Measurements from ENCODE around the gene STK32B.

The STK32B gene

DNA sequence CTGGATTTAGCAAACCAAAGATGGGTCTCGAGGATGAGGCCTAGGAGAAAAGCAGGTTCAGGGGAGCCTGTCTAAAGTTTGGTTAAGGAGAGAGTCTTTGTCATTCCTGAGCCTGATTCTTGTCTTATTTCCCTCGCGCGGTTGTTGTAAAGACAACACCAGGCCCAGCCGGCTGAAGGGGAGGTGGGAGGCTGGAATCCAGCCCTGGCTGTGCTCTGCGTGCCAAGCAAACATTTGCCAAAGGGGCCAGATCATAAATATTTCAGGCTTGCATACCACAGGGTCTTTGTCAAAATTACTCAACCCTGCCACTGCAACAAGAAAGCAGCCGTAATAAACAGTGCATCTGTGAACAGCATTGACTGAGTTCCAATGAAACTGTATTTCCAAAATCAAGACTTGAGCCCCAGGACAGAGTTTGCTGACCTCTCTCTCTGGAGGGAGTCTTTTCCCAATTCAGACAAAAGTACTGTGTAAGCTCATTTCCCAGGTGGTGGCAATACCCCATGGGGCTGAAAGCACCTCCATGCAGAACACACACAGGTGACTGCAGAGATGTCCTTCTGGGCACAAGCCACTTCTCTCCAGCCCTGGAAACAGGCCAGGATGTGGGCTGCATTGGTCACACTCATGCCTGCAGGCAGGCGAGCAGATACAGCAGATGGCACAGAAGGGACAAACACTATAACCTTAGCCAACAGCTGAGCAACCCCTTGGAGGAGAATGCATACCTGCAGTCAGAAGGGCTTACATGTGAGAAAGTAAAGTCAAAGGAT, 320.3 kb downstream of the STK32B start:
- DNase-seq: no peak

DNA sequence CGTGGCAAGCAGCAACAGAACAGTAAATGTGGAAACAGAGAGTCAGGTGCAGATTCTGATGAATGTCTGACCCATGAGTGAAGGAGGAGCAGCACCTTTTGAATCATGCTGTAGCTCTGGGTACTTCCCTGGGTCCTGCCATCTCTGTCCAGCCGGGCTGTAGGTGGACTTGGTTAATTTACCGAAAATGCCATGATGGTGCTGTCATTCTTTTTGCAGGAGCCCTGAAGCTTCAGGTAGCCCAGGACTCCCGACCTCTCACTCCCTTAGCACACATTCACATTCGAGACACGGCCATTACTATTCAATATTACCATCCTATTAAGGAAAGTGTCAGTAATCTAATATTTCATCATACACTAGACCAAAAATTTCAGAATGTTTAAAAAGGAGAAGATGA, 320.9 kb downstream of the STK32B start:
- DNase-seq: no peak

DNA sequence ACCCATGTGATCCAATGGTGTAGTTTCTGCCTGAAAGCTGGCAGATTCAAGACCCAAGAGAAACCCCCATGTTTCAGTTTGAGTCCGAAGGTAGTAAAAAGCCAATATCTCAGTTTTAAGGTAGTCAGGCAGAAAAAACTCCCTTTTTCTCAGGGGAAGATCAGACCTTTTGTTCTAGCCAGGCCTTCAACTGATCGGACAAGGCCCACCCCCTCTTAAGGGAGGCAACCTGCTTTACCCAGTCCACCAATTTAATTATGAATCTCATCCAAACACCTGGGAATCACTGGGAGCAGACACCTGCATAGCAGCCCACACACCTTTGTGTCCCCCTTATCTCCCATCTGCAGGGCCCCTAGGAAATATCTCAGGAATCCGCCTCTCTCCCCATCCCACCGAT, 322.0 kb downstream of the STK32B start:
- DNase-seq: no peak

DNA sequence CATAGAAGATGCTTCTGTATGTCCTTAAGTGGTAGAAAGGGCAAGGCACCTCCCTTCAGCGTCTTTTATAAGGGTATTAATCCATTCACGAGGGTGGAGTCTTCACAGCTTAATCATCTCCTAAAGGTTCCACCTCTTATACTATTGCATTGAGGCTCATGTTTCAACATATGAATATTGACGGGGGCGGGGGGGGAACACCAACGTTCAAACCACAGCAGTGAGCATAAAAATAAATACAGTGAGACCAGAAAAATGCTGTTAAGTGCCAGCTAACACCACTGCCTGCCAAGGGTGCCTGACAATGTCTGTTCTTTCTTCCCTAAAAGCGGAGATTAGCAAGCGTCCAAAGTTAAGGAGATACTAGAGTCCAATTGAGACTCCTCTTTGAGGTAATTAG, 323.3 kb downstream of the STK32B start:
- DNase-seq: no peak

DNA sequence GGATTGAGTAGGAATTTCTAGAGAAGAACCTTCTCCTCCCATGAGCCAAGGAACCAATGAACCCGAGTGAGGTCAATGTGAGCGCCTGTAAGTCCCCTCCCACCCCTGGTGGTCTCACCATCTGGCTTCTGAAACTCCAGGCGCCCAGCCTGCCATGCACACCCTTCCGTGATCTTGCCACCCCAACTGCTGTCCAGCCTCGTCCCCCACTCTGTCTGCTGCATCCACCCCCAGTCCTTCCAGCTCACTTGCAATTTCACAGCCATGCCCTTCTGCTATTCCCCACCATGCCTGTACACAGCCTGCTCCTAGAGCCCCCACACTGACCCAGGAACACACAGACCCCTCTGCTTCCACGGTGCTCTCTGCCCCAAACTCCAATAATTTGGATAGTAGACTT, 323.7 kb downstream of the STK32B start:
- DNase-seq: no peak

DNA sequence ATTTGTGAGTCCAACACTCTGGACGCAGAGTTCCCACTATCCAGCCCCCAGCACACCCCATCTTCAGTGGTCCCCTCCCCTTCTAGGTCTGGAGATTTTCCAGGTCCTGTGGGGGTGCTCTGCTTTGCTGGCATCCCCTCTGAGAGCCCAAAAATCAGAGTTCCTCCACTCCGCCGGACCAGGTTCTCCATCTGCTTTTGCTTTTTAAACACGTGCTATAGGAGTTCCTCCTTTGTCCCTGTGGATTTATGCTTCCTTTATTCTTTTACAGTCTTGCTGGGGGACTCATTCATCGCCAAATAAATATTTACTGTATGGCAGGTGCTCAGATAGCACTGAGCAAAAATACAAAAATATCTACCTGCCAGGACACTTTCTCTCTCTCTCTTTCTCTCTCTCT, 324.7 kb downstream of the STK32B start:
- DNase-seq: no peak

DNA sequence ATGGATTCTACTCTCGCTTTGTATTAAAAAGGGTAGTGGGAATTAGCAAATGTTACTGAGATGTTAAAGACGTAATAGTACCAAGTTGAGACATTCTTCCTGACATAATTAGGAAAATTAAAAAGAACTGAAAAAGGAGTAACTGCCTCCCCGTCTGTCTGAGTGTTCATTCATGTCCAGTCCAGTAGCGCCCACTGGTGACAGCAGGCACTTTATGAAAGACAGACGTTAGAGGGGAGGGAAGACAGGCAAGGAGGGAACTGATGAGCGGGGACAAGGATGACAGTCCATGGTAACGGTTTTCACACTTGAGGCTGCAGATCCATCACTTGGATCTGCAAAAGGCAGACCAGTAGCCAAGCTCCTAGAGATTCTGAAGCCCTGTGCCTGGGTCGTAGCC, 326.7 kb downstream of the STK32B start:
- no peak for DNase-seq

DNA sequence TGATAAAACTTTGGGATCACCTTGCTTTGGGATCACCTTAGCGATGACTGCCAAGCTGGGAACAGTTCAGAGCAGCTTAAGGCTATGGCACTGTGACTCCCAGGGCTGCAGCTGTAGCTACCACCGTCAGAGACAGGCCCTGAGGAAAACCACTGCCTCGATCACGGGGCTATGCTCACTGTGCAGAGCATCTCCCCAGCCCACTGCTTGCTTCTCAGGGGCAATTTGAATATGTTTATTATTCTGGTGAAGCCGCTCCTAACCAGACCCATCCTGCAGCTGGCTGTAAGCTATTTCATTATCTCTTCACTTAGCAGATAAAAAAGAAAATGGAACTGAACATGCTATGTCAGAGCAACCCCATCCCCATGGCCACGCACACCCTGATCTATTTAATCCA, 328.6 kb downstream of the STK32B start:
- DNase-seq: no peak

DNA sequence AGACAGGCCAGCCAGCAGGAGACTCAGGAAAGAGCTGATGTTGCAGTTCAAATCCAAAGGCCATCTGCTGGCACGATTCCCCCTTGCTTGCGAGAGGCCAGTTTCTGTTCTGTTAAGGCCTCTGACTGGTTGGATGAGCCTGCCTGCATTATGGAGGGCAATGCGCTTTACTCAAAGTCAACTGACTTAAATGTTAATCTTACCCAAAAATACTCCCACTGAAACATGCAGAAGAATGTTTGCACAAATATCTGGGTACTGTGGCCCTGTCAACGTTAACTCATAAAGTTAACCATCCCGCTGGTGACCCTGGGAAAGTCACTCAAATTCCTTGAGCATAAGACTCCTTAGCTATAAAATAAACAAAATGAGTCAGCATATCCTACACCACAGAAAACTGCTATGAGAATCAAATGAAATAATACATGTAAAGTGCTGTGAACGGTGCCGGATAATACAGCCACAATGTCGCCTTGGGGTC, 330.7 kb downstream of the STK32B start:
- DNase-seq: no peak

DNA sequence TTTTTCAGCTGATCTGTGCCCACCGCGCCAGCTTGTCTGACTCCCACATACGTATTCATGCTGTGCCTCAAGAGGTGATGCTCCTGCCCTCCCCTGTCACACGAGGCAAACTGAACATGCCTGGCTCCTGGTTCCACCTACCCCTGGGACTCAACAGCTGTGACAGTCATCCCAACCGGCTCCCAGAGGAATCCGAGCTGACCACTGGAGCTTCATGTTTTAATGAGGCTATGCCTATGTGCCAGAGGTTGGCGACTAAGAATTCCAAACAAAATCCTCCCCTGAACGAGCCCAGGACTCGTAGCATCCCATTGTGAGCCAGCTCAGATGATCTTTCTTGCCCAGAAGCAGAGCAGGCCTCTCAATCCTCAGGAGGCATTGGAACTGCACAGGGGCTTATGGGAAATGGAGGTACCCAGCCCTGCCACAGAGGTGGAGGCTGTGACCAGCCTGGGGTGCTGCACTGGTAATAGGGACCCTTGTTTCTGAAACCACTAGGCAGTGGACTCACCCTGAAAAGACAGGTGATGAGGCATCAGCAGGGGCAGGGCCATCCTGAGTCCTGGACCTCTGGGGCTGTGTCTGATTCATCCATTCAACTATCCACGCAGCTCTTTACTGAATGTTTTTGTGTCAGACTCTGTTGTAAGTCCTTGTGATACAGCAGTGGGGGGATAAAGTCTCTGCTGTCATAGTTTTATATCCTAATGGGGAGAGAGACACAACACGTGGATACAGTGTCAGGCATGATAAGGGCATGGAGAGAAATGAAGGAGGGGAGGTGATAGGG, 332.1 kb downstream of the STK32B start:
- no peak for DNase-seq

DNA sequence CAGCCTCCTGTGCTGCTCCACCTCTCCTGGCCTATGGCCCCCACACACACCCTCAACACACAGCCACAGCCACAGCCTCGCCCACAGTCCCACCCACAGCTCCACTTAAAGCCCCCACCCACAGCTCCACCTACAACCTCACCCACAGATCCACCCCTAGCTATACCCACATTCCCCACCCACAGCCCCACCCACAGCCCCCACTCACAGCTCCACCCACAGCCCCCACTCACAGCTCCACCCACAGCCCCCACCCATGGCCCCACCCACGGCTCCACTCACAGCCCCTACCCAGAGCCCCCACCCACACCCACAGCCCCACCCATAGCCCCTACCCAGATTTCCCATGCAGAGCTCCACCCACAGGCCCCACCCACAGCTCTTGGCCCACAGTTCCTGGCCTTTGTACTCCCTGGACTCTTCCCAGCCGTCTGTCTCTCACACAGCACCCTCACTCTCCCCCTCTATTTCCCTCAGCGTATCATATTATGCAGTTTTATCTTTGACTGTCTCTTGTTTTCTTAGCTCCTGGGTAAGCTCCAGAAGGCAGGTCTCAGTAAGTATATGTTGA, 334.5 kb downstream of the STK32B start:
- DNase-seq: no peak

DNA sequence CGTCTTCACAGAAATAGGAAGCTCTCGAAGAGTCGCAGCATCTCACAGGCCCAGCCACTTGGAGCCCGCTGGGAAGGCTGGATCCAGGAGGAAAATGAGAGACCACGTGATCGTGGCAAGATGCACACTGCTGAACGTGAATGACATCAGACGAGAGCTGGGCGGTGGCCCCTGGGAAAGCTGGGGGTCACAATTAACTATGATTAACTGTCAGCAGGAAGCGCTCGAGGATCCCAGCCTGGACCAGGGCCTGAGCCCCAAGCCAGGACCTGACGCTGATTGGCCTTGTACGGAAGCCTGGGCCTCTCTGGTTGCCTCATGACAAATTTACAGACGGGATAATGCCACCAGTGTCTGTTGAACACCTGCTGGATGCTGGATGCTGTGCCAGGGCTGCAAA, 335.6 kb downstream of the STK32B start:
- no peak for DNase-seq

DNA sequence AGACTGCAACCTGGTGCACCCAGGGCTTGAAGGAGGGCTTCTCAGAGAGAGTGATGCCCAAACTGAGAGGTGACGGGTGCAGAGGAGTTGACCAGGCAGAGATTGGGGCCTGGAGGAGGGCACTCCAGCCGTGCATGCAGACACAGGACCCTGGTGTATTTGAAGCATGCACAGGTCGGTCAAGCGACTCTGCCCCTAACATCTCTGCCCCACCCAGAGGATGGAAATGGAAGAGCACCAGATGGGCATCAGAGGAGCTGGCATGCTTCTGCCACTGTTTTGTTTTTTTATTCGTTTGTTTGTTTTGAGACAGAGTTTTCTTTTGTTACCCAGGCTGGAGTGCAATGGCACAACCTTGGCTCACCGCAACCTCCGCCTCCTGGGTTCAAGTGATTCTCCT, 336.2 kb downstream of the STK32B start:
- DNase-seq: no peak

DNA sequence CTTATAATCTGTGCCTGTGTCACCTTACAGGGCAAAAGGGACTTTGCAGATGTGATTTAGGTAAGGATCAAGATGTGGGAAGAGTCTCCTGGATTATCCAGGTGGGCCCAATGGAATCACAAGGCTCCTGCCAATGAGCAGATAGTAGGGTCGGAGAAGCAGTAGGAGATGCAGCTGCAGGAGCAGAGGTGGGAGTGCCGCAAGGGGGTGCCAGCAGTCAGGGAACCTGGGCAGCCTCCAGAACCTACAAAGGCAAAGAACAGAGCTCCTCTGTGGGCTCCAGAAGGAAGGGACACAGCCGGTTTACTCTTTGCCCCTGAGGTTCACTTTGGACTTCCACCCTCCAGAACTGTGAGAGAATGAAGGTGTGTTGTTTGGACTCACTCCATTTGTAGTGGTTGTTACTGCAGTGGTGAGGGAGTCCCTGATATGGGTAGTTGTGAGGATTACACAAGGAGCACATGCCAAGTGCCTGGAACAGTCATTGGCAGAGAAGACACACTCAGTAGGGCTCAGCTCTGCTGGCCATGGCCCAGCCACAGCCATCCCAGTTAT, 338.6 kb downstream of the STK32B start:
- DNase-seq: no peak

DNA sequence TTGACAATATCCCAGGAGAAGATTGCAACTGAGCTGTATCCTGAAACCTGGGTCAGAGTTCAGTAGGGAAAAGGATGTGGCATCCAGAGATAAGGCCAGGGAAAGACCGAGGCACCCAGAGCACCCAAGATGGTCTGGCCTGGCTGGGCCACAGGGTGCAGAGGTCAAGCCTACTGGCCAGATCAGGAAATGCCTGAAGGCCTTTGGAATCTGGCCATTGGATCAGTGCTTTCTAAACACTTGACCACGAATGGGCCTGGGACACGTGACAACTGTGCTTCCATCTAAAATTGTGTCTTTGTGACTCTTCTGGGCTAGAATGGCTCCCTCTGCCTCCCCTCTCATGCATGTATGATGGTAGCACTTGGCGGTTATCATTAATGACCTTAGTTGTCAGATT, 340.2 kb downstream of the STK32B start:
- no peak for DNase-seq

DNA sequence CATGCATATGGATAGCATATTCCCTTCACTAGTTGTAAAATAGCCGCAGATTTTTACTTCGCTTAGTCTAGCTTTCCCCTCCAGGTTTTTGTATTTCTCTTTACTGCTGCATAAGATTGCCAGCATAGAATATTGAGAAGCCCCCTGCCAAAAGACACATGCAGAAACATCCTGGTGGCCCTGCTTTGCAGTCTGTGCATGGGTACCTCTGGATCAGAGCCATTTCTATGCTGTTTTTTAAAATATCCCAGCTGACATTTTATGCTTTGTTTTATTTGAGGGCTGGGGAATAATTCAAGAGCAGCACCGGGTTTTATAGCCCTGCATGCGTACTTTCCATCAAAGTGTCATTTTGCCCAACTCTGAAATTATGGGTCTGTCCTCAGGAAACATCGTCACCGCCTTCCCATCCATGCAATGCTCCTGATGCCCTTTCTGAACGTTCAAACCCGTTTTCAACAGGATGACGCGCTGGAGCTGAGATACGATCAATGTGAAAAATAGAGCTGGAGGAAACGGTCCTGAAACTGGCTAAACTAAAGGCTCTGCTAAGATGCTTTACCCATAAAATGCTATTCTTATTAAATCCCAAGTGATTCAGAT, 342.7 kb downstream of the STK32B start:
- DNase-seq: no peak

DNA sequence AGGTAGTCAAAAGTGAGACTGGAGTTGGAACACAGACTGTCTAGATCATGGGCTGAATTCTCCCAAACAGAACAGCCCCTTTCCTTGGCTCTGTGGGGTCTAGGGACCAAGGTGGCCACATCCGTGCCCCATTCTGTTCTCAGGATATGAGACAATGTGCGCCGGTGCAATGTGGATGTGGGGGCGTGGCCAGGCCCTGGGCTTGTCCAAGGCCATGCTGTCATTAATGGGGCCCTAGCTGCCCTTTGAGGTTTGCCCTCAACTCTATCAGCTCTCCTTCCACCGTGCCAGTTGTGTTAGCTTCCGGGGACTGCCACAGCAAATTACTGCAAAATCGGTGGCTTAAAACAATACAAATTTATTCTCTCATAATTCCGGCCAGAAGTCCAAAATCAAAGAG, 344.5 kb downstream of the STK32B start:
- no peak for DNase-seq

DNA sequence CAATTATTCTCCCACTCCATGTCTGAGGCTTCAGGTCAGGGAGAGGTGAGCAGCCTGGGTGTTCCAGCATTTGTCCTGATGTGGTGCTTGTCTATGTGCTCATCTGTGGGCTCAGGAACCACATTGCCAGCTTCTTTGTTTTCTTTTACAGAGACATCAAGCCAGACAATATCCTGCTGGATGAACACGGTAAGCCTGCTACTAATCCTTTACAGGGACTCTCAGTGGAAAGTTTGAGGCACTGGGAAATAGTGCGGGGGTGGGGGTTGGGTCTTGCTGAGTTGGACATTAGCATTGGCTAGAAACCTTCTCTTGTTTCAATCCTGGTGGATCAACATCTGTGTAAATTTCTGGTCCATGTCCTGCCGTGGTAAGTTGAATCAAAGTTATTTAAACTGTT, 346.8 kb downstream of the STK32B start:
- no peak for DNase-seq

DNA sequence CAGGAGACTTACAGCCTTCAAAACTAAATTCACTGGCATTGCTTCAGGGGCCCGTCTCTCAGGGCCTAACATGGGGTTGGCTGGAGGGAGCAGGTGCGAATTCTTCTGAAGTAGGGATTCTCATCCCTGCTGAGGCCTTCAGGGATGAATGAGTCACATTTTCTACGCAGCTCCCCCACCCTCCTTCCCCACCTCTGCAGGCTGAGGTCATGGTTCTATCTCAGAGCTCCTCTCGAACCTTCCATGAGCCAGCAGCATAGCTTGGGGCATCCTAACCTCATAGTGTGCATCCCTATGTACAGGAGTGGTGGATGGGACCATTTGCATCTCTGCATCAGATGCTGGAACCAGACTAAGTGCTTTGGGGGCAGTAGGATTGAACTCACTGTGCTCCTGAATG, 347.8 kb downstream of the STK32B start:
- DNase-seq: no peak

DNA sequence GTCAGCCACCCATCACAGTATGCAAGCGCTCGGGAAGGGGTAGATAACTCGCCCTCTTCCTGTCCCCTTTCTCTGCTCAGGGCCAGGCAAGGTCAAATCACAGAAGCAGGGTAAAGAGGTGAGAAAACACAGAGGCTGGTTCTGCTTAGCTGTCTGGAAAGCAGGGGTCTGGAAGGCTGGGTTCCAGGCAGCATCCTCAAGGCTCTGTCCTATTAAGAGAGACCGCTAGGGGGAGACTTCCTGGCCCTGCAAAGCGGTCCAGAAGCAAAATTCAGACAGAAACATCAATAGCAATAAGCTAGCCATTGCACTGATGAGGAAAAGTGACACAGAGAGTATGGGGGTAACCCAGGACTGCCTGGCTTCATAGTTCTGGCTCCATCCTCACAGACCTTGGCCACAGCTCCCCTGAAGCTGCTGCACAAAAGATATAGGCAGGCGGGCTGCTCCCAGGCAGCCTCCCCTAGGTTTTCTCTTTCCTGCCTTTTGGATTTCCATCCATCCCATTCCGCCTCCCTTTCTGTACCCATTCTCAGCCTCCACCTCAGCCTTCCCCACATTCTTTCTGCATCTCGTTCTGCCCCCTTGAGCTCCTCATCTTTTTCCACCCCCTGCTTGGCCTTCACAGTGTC, 348.6 kb downstream of the STK32B start:
- no peak for DNase-seq

DNA sequence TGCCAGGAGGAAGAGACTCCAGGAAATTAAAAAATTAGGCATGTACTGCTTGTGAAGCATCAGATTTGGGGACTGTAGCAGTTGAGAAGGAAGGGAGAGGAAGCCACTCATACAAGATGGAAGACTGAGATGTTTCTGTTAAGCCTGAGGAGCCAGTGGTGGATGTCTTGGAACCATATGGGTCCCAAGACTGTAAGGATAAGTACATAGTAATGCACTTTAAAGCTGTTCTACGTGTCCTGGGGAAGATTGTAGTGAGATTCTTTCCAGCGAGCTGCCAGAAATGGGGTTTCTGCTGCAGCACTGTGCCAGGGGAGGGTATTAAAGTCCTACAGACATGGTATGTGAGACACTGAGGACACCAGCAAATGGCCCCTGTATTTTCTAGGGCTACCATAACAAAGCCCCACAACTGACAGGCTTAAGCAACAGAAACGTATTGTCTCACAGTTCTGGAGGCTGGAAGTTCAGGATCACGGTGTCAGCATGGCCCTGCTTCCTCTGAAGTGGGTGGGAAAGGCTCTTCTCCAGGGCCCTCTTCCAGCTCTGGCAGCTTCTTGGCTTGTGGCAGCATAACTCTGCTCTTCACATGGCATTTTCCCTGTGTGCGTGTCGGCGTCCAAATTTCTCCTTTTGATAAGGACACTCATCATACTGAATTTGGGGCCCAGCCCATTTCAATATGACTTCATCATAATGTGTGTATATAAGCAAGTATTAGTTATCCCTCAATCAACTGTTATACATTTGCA, 352.6 kb downstream of the STK32B start:
- DNase-seq: no peak

DNA sequence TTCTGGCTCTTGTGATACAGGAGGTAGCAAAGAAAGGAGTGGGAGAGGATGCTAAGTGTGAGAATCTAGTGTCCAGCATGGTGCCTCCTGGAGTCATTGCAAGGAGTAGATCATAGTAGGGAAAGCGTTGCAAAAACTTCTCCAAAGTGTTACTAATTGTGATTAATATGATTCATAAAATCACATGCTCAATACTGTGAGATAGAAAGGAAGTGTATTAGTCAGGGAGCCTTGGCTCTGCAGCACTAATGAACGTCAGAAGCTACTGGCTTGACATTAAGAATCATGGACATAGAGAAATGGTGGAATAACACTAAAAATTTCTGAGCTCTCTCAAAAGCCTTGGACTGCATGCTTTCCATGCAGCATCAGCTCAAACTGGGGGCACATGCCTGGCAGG, 358.0 kb downstream of the STK32B start:
- no peak for DNase-seq
